HG03439 (cell line): ENCODE measurements around the gene TPCN2.
"Not testable (repeated sequence)": the region's sequence is repeated elsewhere in the genome, so short reads cannot be mapped to it uniquely, and the experiment has no call there.

ENCODE experiments used
- ATAC-seq: cut with Tn5 transposase; IDR thresholded peaks from one replicate; pipeline ENCODE4 v1.9.1; 2021; ENCODE audit warnings: mild to moderate bottlenecking, moderate library complexity; ENCODE audit not compliant: unreplicated experiment

Gene TPCN2

DNA sequence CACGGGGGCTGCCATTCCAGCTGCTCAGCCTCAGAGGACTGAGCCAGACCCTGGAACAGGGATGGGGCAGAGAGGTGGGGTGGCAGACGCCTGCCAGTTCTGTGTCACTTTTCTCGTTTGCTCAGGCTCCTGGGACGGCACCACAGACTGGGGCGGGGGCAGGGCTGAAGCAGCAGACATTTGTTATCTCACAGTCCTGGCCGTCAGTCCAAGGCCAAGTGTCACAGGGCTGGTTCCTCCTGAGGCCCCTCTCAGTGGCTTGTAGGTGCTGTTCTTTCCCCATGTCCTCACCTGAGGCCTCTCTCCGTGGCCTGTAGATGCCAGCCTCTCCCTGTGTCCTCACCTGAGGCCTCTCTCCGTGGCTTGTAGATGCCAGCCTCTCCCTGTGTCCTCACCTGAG lies 24.7 kb downstream of the TPCN2 start:
- no peak for ATAC-seq

DNA sequence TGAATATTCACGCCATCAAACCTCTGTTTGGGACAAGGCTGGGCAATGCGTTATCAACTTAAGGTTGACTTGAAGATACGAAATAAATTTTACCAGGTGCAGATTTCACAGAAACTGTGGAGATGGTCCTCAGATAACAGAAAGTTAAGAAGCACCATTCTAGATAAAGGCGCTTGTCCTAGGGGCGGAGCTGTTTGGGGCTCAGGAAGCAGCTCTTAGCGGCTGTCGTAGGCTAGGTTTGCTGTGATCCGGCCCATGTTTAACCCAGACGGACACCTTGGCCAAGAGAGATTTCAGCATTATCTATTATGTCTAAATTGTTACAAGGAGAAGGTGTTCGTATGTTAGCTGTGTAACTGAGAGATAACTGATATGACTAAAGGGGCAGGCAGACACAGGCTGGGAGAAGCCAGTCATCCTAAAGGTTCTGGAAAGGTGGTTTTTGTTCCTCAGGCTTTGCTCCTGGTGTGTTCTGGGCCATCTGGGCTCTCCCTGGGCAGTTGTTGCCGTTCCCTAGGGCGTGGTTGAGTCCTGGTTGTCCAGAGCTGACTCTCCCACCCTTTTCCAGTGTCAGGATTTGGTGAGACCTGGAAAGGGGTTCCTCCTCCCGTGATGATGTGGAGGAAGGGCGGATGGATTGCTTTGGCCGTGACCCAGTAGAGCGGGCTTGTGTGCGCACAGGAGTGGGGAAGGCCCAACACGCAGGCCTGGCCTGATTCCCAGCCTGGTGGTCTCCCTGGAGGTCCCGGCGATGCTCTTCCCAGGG lies 25.8 kb downstream of the TPCN2 start:
- ATAC-seq: no peak

DNA sequence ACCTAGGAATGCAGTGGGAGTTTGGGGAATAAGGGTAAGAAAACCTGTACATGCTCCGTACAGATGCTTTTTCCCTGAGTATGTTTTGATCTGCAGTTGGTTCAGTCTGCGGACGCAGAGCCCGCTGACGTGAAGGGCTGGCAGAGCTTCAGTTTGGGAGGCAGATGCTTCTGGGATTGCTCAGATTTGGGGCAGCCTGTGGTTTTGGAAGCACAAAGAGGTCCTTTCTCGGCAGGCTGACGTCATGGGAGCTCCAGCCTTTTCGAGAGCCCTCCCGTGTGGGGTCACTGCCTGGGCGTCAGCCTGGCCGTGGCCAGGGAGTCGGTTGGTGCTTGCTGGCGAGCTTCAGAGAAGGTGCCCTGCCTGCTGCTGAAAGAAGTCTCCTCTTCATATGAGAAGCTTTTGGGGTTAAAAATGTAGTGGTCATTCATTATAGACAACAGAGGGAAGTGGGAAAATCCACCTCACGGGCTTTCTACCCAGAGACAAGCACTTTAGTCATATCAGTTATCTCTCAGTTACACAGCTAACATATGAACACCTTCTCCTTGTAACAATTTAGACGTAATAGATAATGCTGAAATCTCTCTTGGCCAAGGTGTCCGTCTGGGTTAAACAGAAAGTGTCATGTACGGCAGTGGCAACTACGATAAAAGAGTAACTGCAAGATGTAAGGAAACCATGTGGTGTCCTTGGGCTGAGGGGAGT lies 26.8 kb downstream of the TPCN2 start:
- ATAC-seq: no peak

DNA sequence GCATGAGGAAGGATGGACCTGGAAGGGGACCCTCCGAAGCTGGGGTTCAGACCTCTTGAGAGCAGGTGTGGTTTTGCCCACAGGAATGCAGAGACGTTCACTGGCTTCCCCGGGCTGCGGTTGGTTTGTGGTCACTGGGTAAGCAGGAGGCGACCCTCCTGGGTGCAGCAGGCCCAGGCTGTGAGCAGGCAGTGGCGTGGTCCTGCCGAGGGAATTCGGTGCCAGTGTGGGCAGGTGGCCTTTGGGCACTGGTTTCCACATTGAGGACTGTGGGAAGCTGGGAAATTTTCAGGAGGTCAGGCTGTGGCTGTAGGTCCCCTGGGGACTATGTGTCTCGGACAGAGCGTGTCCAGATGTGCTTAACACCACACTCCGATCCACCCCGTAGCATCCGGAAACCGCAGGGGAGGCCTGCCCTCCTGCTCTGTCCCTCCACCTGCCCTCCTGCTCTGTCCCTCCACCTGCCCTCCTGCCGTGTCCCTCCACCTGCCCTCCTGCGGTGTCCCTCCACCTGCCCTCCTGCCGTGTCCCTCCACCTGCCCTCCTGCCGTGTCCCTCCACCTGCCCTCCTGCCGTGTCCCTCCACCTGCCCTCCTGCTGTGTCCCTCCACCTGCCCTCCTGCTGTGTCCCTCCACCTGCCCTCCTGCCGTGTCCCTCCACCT lies 27.5 kb downstream of the TPCN2 start:
- no peak for ATAC-seq

DNA sequence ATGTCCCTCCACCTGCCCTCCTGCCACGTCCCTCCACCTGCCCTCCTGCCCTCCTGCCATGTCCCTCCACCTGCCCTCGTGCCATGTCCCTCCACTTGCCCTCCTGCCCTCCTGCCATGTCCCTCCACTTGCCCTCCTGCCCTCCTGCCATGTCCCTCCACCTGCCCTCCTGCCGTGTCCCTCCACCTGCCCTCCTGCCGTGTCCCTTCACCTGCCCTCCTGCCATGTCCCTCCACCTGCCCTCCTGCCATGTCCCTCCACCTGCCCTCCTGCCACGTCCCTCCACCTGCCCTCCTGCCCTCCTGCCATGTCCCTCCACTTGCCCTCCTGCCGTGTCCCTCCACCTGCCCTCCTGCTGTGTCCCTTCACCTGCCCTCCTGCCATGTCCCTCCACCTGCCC lies 28.2 kb downstream of the TPCN2 start:
- not testable (repeated sequence) for ATAC-seq

DNA sequence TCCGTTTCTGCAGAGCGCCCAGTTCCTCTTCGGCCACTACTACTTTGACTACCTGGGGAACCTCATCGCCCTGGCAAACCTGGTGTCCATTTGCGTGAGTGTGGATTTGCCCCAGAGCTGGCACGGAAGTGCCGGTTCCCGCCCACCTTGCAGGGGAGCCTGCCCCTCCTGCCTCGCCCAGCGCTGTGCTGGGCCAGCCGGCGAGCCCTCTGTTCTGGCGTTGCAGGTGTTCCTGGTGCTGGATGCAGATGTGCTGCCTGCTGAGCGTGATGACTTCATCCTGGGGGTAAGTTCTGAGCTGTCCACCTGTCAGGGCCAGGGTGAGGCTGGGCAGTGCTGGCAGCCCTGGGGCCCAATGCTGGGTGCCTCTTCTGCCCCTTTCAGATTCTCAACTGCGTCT lies 29.8 kb downstream of the TPCN2 start:
- no peak for ATAC-seq

DNA sequence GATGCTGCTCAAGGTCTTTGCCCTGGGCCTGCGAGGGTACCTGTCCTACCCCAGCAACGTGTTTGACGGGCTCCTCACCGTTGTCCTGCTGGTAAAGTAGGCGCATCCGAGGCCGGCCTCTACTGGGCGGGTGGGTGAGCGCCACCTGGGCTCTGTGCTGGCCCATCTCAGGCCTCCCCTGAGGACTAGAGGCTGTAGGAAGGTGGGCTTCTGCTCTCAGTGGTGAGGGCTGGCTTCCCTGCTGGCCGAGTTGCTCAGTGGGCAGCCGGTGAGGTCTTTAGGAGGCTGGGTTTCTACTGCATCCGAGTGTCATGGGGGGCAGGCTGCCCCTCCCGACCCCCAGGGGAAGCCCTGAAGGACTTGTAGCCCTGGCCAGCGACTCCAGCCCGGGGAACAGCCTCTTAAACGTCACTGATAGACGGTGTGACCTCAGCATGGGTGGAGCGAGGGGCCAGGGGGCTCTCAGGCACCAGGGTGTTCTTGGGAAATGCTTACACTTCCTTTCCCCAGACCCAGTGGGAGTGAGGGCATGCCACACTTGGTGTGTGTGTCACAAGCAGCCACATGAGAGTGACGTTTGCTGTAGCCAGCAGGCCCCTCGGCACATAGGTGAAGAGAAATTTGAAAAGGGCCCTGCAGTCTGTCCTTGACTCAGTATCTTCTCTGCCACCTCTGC lies 30.3 kb downstream of the TPCN2 start:
- no peak for ATAC-seq

DNA sequence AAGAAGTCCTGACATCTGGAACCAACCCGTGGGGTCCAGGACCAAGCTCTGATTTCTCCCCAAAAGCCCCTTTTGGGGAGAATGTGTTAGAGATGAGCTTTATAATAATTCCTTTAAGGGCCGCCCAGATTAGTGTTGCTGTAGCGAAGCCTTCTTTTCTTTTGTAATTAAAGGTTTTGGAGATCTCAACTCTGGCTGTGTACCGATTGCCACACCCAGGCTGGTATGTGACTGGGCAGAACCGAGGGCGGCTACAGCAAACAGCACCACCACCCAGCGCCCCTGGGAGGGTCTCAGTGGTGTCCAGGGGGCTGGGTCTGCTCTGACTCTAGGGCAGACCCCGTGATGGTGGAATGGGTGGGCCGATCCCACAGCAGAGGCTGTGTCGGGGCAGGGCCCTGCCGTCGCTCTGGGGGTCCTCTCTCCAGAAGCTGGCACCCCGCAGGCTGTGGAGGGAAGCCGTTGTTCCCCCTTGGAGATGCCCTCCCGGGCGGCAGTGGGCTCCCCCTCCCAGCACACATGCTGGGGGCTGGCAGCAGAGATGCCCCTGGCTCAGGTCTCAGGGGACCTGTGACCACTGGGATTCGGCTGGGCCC lies 31.0 kb downstream of the TPCN2 start:
- no peak for ATAC-seq

DNA sequence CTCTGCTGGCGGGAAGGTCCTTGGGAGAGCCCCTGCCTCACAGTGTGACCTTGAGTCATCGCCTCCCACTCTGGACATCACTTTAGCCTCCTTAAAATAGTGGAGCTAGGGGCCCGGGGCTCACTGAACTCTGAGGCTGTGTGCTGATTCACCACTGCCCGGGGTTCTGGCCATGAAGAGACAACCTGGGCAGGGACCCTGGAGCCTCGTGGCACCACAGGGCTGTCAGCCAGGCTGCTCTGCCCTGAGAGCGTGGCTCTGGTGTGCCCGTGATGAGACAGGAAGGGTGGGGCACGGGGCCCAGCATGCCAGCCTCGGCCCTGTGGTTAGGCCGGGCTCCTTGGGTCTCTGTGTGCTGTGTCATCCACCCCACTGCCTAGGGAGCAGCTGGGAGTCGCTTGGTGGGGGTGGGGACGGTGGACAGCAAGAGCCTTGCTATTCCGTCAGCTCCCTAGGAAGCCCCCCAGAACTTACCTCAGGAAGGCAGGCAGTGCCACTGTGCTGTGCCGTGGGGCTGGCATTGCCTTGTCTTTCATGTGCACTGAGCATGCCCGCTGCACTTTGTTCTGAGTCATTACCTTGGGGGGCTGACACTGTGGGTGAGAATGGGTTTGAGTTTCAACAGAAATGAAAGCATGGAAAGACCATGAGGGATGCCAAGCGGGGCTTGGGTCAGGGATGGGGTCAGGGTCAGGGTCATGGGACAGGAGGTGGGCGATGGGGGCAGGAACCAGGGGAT lies 31.7 kb downstream of the TPCN2 start:
- ATAC-seq: no peak

DNA sequence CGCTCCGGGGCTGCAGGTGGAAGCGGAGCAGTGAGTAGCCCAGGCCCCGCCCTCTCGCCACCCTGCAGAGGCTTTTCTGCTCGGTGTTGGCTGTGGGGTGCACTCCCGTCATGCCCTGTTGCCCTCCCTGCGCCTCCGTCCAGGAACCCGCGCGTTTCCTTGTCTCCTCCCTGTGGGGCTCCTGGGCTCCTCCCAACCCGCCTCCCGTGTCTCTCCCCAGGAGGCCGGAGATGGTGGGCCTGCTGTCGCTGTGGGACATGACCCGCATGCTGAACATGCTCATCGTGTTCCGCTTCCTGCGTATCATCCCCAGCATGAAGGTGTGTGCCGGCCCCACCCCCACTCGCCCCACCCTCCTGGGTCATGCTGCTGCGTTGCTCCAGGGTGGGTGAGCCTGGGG lies 32.4 kb downstream of the TPCN2 start:
- ATAC-seq: no peak

DNA sequence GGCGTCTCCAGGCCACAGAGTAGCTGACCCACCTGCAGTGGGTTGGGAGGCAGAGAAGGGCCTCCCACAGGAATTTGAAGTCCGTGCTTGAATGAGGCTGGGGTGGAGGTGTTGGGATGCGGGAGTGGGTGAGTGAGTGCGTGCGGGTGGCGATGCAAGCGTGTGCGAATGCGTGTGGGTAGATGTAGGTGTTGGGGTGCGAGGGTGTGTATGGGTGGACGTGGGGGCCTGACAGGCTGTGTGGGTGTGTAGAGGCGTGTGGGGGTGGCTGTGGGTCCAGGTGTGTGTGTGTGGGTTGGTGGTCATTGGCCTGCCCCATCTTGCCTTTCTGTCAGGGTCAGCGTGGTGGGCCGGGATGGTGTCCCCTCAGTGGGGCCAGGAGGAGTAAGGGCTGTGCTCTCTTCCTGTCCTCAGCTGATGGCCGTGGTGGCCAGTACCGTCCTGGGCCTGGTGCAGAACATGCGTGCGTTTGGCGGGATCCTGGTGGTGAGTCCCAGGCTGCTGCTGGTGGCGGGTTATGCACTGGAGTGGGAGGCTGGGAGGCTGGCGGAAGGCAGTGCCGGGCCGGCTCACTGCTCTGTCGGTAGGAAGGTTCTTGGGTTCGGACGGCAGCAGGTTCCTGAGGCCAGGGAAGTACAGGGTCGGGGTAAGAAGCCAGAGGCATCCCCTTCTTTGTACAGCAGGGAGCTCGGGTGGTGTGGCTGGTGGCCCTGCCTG lies 35.0 kb downstream of the TPCN2 start:
- ATAC-seq: no peak

DNA sequence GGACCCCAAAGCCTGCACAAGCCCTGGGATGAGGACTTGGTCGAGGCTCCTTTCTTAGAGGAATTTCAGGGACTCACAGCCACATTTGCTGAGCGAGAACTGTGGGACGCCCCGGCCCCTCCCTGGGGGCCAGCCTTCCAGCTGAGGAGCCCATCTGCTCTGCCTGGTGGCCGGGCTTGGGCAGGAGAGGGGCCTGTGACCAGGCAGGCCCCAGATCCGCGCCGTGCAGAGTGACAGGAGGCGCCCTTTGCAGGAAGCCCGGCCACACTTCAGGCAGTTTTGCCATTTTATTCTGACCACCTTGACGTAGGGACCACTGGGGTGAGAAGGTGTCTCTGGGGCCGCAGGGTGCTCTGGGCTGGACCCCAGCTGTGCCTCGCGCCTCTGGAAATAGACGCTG lies 35.6 kb downstream of the TPCN2 start:
- no peak for ATAC-seq

DNA sequence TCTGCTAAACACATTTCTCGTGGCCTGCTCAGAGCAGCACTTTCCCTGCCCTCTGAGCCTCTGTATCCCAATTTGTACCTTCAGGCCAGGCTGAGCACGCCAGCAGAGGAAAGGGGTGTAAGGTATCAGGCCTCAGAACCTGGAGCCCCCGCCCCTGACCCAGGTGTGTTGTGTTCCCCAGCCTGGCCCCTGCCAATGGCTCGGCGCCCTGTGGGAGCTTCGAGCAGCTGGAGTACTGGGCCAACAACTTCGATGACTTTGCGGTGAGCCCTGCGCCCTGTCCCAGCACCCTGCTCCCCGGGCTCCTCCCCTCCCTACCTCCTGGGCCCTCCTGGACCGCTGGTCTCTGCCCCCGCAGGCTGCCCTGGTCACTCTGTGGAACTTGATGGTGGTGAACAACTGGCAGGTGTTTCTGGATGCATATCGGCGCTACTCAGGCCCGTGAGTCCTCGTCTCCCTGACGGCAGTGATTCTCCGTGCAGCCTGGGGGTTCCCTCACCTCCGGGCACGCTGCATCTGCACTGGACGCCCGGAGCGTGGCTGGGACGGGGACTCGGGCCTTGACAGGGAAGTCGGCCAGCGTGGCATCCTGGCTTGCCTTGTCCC lies 36.9 kb downstream of the TPCN2 start:
- ATAC-seq: no peak

DNA sequence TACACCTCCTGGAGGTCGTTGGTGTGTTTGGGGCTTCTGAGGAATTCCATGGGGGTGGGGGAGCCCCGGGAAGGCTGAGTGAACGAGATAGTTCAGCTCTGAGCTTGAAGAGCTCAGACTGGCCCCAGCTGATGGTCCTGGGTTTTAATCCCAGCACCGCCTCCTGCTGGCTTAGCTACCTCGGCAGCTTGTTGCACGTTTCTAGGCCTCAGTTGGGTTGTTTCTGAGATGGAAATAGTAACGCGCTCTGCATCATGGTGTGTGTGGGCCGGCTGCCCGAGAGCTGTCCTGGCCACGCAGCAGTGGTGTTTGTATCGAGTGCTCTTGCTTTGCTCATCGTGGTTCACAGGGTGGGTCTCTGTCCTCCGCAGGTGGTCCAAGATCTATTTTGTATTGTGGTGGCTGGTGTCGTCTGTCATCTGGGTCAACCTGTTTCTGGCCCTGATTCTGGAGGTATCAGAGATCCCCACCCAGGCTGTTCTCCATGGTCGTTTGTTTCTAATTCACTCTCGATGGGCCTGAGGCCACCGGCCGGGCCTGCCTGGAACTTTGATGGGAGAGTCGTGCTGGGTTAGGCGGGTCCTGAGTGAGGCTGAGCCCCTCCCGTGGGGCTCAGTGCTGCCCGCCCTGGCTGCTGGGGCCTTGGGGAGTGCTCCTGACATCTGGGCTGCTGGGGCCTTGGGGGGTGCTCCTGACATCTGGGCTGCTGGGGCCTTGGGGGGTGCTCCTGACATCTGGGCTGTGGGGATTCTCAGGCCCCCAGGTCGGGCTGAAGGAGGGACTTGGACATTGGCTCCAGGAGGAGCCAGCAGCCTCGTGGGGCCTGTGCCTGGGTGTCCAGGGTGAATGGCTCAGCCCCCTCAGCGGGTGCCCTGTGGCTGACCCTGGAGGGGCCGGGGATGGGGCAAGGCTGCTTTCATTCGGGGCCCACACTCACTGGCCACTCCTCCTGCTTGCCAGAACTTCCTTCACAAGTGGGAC lies 37.7 kb downstream of the TPCN2 start:
- ATAC-seq: no peak

DNA sequence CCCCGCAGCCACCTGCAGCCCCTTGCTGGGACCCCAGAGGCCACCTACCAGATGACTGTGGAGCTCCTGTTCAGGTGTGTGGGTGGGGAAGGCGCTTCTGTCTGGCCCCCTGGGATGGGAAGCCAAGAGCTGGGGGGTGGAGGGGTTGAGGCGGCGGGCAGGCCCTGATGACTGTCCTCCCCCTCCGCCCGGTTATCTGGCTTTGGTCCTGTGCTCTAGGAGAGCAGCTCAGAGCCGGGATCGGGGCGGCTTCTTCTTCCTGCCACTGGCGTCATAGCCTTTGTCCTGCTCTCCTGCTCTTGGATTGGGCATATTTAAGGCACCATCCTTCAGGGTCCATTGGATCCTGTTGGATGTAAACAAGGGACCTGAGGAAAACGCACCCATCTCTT lies 38.4 kb downstream of the TPCN2 start:
- ATAC-seq: no peak

DNA sequence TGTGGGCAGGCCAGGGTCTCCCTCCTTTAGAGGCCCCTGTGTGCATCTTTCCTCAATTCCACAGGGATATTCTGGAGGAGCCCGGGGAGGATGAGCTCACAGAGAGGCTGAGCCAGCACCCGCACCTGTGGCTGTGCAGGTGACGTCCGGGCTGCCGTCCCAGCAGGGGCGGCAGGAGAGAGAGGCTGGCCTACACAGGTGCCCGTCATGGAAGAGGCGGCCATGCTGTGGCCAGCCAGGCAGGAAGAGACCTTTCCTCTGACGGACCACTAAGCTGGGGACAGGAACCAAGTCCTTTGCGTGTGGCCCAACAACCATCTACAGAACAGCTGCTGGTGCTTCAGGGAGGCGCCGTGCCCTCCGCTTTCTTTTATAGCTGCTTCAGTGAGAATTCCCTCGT lies 39.1 kb downstream of the TPCN2 start:
- no peak for ATAC-seq

DNA sequence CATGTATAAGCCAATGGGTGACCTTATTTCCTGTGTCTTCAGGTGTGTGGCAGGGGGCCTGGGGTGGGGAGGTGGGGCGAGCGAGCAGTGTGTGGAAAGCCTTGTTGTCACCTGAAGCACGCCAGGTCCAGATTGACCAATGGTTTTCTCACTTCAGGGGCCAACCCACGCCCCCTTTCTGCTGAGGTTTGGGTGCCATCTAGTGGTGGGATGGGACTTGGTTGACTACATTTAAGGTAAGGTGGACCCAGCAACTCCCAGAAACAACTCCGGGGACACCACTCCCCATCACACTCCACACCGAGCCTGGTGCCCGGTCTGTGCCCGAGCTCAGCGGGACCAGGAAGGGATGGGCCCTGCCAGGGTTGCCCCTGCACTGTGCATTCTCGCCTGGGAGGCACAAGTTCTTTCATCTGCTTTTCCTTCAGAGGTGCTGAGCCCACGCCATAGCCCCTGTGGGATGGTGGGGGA lies 40.0 kb downstream of the TPCN2 start:
- no peak for ATAC-seq

DNA sequence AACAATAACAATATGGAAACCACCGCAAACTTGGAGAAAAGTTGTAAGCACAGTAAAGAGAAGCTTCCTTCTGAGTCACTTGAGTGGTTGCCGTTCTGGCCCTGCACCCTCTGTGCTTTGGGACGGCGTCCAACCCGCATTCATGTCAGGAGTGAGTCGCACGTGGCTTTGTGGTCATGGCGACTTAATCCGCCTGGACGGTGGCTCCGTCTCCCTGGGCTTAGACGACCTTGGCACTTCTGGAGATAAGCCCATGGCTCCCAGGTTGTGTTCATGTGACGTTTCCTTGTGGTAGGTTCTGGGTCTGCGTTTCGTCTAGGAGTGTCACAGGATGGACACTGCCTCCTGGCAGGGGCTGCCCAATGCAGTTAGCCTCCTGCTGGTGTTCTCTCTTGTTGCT lies 40.5 kb downstream of the TPCN2 start:
- no peak for ATAC-seq
